ENCODE results near the gene MELTF. TPM values are rescaled to one million over a fixed set of nuclear protein-coding genes. Genes with fewer than 3 reads are reported as not detected.

Gene MELTF
- total and polyA plus RNA-seq, 3 experiments from 2014 or later: 0.36 to 3.0 (median 2.2) TPM

DNA sequence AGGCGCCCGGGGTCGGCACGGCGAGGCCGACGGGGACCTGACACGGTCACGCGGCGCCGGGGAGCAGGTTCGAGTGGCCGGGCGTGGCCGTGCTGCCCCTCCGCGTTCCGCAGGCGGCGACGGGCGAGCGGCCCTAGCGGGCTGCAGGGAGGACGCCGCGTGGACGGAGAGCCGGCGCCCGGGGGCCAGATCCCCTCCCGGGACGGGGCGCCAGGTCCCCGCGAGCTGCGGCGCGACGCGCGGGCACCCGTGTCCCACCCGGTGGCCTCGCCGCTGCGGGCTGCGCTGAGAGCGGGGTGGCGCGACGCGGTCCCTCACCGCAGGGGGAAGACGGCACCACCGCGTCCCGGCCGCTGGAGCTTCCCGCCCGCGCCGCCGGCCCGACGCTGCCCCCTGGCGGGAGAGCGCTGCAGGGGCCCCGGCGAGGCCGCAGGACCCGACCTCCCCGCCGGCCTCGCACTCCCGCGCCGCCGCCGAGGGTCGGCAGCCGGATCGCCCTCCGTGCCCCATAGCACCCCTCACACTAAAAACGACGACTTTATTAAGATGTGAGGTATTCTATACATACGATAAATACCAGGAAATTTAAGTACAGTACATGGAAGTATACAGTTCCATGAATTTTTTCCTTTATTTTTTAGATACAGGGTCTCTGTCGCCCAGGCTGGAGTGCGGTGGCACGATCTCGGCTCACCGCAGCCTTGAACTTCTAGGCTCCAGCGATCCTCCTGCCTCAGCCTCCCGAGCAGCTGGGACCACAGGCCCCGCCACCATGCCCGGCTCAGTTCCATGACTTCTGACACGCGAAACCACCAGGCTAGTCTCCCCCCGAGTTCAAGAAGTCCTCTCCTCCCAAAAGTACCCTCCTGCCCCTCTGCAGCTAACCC, 59.7 kb downstream of the MELTF start:
- POLR2A ChIA-PET: interaction anchor here (0.6 to 2.0 kb wide), 3 partner anchors 28 to 441 kb away, joined by 3 to 9 read pairs (median 3); partner anchors contain the start of gene NCBP2
- H3K36me3 Mint-ChIP-seq: no peaks in the 10 kb centered on the region
- no peaks in the 10 kb centered on the region for H3K4me1 ChIP-seq (ENCODE audit: insufficient read depth, low read length)

GRCh38 chr3:196969134-196969659, 60.4 kb downstream of the MELTF start:
- CTCF ChIA-PET: interaction anchor here (0.6 to 2.9 kb wide), 6 partner anchors 10 to 434 kb away, joined by 3 to 31 read pairs (median 3); partner anchors contain the start of gene NCBP2

More for the DNA sequence above, 59.7 kb downstream of the MELTF start:
- Mint-ChIP-seq H3K4me3 (peak overlapping the region; percentile 68 to 89 (median 83)), H3K27me3 (peaks cover 1 to 4% of the 10 kb centered on the region in 2 donors), H3K9me3 (peaks cover 0 to 1% (median 0%) of the 10 kb centered on the region in 5 donors), H3K27ac (peak overlapping the region in 3 of 8 donors; percentile 43 to 88 (median 45)), H3K4me1 (peaks cover 5 to 17% (median 8%) of the 10 kb centered on the region in 3 donors)
- peak; percentile 53 to 71 (median 63) for DNase-seq
- CTCF ChIA-PET: interaction anchor here (0.6 to 2.9 kb wide), 5 partner anchors 17 to 435 kb away, joined by 3 to 31 read pairs (median 3); partner anchors contain the start of gene NCBP2
- Histone ChIP-seq H3K4me3 (ENCODE audit: low read length) (peak overlapping the region; percentile 28), H3K27ac (ENCODE audit: low read depth, low read length) (peak overlapping the region; percentile 51), H3K27me3 (ENCODE audit: insufficient read depth, low read length, poor library complexity, severe bottlenecking) (no peaks in the 10 kb centered on the region), H3K36me3 (ENCODE audit: insufficient read depth, low read length) (no peaks in the 10 kb centered on the region), H3K9me3 (ENCODE audit: low read length) (no peaks in the 10 kb centered on the region)

DNA sequence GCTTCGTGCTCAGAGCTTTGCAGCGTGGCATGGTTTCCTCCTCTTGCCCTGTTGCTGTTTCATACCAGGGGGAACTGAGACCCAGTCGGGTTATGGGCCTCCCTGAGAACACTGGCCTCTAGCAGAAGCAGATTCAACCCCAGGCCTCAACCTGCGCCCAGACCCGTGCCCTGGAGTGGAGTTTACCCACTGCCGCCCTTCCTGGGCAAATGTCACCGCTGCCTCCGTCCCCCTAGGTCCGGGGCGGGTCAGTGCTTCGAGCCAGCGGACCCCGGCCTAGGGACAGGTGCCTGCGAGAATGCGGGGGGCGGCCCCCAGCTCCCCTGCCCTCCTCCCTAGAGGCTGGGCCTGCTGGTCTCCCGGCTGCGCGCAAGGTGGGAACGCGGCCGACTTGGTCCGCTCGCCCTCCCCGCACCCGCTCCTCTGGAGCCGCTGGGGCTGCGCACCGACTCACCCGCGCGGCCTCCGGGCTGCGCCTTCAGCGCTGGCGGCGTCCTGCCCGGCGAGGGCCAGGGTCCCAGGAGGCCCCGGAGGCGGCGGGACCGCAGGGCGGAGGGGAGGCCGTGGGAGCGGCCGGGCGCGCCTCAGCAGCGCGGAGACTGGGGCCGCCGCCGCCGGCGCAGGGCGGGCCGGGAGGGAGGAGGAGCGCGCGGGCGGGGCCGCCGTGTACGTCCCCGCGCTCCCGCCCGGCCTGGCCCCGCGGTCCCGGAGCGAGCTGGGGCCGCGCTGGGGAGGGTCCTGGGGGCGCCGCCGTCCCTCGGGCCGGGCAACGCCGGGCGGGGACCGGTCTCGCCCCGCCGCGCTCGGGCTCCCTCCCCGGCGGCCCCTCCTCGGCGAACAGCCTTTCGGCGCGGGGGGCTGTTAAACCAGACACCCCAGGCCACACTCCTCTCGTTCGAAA, 61.1 kb downstream of the MELTF start, which contains the start of gene PIGZ:
PIGZ (minus strand) TSS at position 601 of the 901 bp plus-strand sequence. CDS start 16,802 bp downstream, outside the sequence.
- ChIA-PET CTCF (interaction anchor here (0.9 to 1.4 kb wide), 3 partner anchors 11 to 131 kb away, joined by 3 read pairs; no protein-coding TSS in a partner anchor), POLR2A (interaction anchor here (0.6 to 2.0 kb wide), 2 partner anchors 27 to 254 kb away, joined by 3 to 9 read pairs; partner anchors contain the start of gene NCBP2)
- peak within 1 kb of the TSS; percentile 73 to 92 (median 80) for H3K4me3 Mint-ChIP-seq
- peak within 1 kb of the TSS in 2 of 8 donors; percentile 5 to 52 for H3K27ac Mint-ChIP-seq
- H3K9me3 ChIP-seq (ENCODE audit: low read length): no peaks in the 10 kb centered on the region
- peak within 1 kb of the TSS; percentile 49 for H3K4me3 ChIP-seq (ENCODE audit: low read length)
- H3K9me3 Mint-ChIP-seq: peaks cover 0 to 1% (median 0%) of the 10 kb centered on the region in 5 donors
- peak in 2 of 5 donors; percentile 10 to 23 for DNase-seq
- no peaks in the 10 kb centered on the region for H3K36me3 ChIP-seq (ENCODE audit: insufficient read depth, low read length)
- peaks cover 1 to 4% of the 10 kb centered on the region in 2 donors for H3K27me3 Mint-ChIP-seq
- peak within 1 kb of the TSS; percentile 51 for H3K27ac ChIP-seq (ENCODE audit: low read depth, low read length)
- peaks cover 5 to 17% (median 8%) of the 10 kb centered on the region in 3 donors for H3K4me1 Mint-ChIP-seq
- H3K36me3 Mint-ChIP-seq: no peaks in the 10 kb centered on the region
- no peaks in the 10 kb centered on the region for H3K4me1 ChIP-seq (ENCODE audit: insufficient read depth, low read length)
- no peaks in the 10 kb centered on the region for H3K27me3 ChIP-seq (ENCODE audit: insufficient read depth, low read length, poor library complexity, severe bottlenecking)

More at GRCh38 chr3:196969134-196969659, 60.4 kb downstream of the MELTF start:
- Mint-ChIP-seq H3K4me3 (peak overlapping the region; percentile 73 to 92 (median 80)), H3K9me3 (peaks cover 0 to 1% (median 0%) of the 10 kb centered on the region in 5 donors), H3K36me3 (no peaks in the 10 kb centered on the region), H3K4me1 (peaks cover 5 to 17% (median 8%) of the 10 kb centered on the region in 3 donors), H3K27ac (no peak overlapping the region), H3K27me3 (peaks cover 1 to 4% of the 10 kb centered on the region in 2 donors)
- no peaks in the 10 kb centered on the region for H3K27me3 ChIP-seq (ENCODE audit: insufficient read depth, low read length, poor library complexity, severe bottlenecking)
- peak in 4 of 5 donors; percentile 19 to 42 (median 22) for DNase-seq
- POLR2A ChIA-PET: interaction anchor here (0.6 to 2.0 kb wide), 3 partner anchors 27 to 441 kb away, joined by 3 to 9 read pairs (median 3); partner anchors contain the start of gene NCBP2
- no peaks in the 10 kb centered on the region for H3K4me1 ChIP-seq (ENCODE audit: insufficient read depth, low read length)
- peak overlapping the region; percentile 51 for H3K27ac ChIP-seq (ENCODE audit: low read depth, low read length)
- no peaks in the 10 kb centered on the region for H3K36me3 ChIP-seq (ENCODE audit: insufficient read depth, low read length)
- H3K4me3 ChIP-seq (ENCODE audit: low read length): peak overlapping the region; percentile 28
- no peaks in the 10 kb centered on the region for H3K9me3 ChIP-seq (ENCODE audit: low read length)

- H3K36me3 Mint-ChIP-seq: no peaks in the 10 kb centered on the region
- H3K4me1 ChIP-seq (ENCODE audit: insufficient read depth, low read length): no peaks in the 10 kb centered on the region
- H3K9me3 Mint-ChIP-seq: peaks cover 0 to 1% (median 0%) of the 10 kb centered on the region in 5 donors
- POLR2A ChIA-PET: no interaction called here
- CTCF ChIA-PET: interaction anchor here (1.1 kb wide), 1 partner anchor 130 kb away, joined by 3 read pairs; no protein-coding TSS in a partner anchor
- H3K27ac Mint-ChIP-seq: peak overlapping the region in 2 of 8 donors; percentile 5 to 52
- peak overlapping the region; percentile 71 to 90 (median 78) for H3K4me3 Mint-ChIP-seq
- no peaks in the 10 kb centered on the region for H3K27me3 ChIP-seq (ENCODE audit: insufficient read depth, low read length, poor library complexity, severe bottlenecking)
- no peak overlapping the region for H3K27ac ChIP-seq (ENCODE audit: low read depth, low read length)
- peaks cover 5 to 17% (median 8%) of the 10 kb centered on the region in 3 donors for H3K4me1 Mint-ChIP-seq
- no peaks in the 10 kb centered on the region for H3K36me3 ChIP-seq (ENCODE audit: insufficient read depth, low read length)
- H3K4me3 ChIP-seq (ENCODE audit: low read length): peak overlapping the region; percentile 49
- H3K27me3 Mint-ChIP-seq: peaks cover 3 to 4% of the 10 kb centered on the region in 2 donors
- no peaks in the 10 kb centered on the region for H3K9me3 ChIP-seq (ENCODE audit: low read length)
- no peak for DNase-seq
These were observed 62.0 kb downstream of the MELTF start for GRCh38 chr3:196967412-196968232.

DNA sequence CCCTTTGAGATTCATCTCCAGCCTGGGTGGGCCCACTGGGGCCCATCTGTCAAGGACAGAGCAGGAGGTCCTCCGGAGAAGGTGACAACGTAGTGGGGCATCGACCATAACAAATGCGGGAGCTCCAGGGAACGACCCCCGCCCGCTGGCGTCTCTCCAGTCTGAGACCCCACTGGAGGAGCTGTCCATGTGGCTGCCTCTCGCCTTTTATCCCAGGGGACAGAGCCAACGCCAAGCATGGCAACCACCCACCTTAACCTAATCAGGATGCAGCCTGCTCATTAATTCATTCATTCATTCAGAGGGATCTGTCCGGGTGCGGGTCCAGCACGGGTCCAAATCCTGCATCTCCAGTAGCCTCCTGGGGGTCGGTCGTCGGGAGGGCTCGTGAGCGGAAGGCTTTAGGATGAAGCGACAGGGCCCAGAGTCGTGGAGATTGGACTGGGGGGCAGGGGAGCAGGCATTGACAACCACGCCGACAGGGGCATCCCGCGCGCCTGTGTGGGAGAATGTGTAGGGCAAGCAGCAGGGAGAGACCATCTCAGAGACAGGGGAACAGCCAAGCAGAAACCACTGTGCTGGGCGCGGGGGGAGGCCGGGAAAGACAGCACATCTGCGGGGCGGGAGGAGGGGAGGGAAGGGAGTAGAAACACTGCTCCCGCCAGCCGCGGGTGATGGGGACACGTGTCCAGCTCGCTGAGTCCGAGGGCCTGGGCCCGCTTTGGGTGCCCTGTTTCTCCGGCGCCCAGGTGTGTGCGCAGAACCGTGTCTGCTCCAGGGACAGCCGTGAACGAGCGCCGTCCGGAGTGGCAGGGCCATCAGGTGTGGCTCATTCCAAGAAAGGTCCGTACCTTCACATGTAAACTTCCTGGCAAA, 62.9 kb downstream of the MELTF start:
- POLR2A ChIA-PET: no interaction called here
- no peaks in the 10 kb centered on the region for H3K9me3 Mint-ChIP-seq

DNA sequence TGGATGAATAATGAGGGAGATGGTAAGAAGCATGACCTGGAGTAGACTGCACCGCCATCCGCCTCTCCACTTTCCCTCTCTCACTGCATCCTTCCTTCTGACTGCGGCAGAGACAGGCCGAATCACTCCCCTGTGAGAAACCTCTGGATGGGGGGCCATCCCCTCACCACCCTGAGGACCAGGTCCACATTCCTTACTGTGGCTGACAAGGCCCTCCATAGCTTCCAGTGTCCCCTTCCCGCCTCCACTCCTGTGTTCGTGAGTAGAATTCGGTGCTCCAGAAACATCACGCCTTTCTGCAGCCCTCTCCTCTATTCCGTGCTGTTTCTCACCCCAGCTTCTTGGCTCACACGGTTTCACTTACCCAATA, 63.8 kb downstream of the MELTF start:
- Histone ChIP-seq H3K4me1 (ENCODE audit: insufficient read depth, low read length) (no peaks in the 10 kb centered on the region), H3K27ac (ENCODE audit: low read depth, low read length) (no peak overlapping the region), H3K36me3 (ENCODE audit: insufficient read depth, low read length) (no peaks in the 10 kb centered on the region), H3K9me3 (ENCODE audit: low read length) (no peaks in the 10 kb centered on the region), H3K27me3 (ENCODE audit: insufficient read depth, low read length, poor library complexity, severe bottlenecking) (no peaks in the 10 kb centered on the region), H3K4me3 (ENCODE audit: low read length) (no peak overlapping the region)
- Mint-ChIP-seq H3K27ac (no peak overlapping the region), H3K9me3 (no peaks in the 10 kb centered on the region), H3K4me1 (peaks cover 5 to 17% (median 8%) of the 10 kb centered on the region in 3 donors), H3K36me3 (no peaks in the 10 kb centered on the region), H3K27me3 (peaks cover 2 to 4% of the 10 kb centered on the region in 2 donors), H3K4me3 (no peak overlapping the region)
- CTCF ChIA-PET: no interaction called here
- DNase-seq: no peak
- POLR2A ChIA-PET: no interaction called here

More for the DNA sequence above, 62.9 kb downstream of the MELTF start:
- peaks cover 5 to 17% (median 8%) of the 10 kb centered on the region in 3 donors for H3K4me1 Mint-ChIP-seq
- H3K27me3 ChIP-seq (ENCODE audit: insufficient read depth, low read length, poor library complexity, severe bottlenecking): no peaks in the 10 kb centered on the region
- H3K9me3 ChIP-seq (ENCODE audit: low read length): no peaks in the 10 kb centered on the region
- H3K27ac ChIP-seq (ENCODE audit: low read depth, low read length): no peak overlapping the region
- H3K27me3 Mint-ChIP-seq: peaks cover 3 to 4% of the 10 kb centered on the region in 2 donors
- no peaks in the 10 kb centered on the region for H3K36me3 Mint-ChIP-seq
- CTCF ChIA-PET: no interaction called here
- no peak overlapping the region for H3K27ac Mint-ChIP-seq
- no peak for DNase-seq
- H3K4me3 Mint-ChIP-seq: peak overlapping the region in 6 of 7 donors; percentile 29 to 80 (median 56)
- no peaks in the 10 kb centered on the region for H3K4me1 ChIP-seq (ENCODE audit: insufficient read depth, low read length)
- no peak overlapping the region for H3K4me3 ChIP-seq (ENCODE audit: low read length)
- H3K36me3 ChIP-seq (ENCODE audit: insufficient read depth, low read length): no peaks in the 10 kb centered on the region

Measured in CD8-positive, alpha-beta memory T cell (primary cell).